Keratinocyte (primary cell): ENCODE results near the gene LGI4.

ENCODE experiments used
- EZH2 ChIP-seq: IDR thresholded peaks from one replicate; pipeline ENCODE4 v1.6.1; 2012; ENCODE audit warnings: inconsistent platforms, mild to moderate bottlenecking, low read length, moderate library complexity
- TF ChIP-seq, protein P1 (sequence below), 3 experiments: IDR thresholded peaks in 1 of 3; conservative IDR thresholded peaks in 1 of 3; optimal IDR thresholded peaks in 1 of 3; 2 replicates in 2 of 3; 3 replicates in 1 of 3; pipeline versions ENCODE3 to v1.5.1; 2011; ENCODE audit warnings: low read length in 3 of 3, mild to moderate bottlenecking in 3 of 3, moderate library complexity in 2 of 3, control low read depth in 1 of 3, inconsistent platforms in 1 of 3; ENCODE audit not compliant: insufficient read depth in 2 of 3; ENCODE audit errors: extremely low read depth in 1 of 3

DNA sequence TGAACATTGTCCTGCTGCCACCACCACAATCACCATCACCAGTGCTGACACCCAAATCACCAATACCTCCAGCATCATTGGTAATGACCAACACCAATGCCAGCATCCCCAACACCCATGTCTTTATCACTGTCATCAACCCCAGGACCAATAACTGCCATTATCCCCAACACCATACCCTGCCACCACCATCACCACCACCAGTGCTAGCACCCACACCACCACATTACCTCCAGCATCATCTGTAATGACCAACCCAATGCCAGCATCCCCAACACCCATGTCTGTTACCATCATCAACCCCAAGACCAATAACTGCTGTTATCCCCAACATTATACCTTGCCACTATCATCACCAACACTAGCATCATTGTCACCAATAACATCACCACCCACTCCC, 2.6 kb downstream of the LGI4 start:
- TF ChIP-seq, protein P1, sequence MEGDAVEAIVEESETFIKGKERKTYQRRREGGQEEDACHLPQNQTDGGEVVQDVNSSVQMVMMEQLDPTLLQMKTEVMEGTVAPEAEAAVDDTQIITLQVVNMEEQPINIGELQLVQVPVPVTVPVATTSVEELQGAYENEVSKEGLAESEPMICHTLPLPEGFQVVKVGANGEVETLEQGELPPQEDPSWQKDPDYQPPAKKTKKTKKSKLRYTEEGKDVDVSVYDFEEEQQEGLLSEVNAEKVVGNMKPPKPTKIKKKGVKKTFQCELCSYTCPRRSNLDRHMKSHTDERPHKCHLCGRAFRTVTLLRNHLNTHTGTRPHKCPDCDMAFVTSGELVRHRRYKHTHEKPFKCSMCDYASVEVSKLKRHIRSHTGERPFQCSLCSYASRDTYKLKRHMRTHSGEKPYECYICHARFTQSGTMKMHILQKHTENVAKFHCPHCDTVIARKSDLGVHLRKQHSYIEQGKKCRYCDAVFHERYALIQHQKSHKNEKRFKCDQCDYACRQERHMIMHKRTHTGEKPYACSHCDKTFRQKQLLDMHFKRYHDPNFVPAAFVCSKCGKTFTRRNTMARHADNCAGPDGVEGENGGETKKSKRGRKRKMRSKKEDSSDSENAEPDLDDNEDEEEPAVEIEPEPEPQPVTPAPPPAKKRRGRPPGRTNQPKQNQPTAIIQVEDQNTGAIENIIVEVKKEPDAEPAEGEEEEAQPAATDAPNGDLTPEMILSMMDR (optimal IDR thresholded peaks at IDR 0.05 in 1 of 3, IDR thresholded peaks at IDR 0.05 in 1 of 3, conservative IDR thresholded peaks at IDR 0.05 in 1 of 3; ENCODE audit: extremely low read depth in 1 of 3, insufficient read depth in 2 of 3, low read length in 3 of 3) = no peak
- no peak for TF ChIP-seq EZH2
